A172 (cell line): ENCODE measurements around the gene AARS1. TPM values are rescaled to one million over a fixed set of nuclear protein-coding genes. Genes with fewer than 3 reads are reported as not detected.
"Not testable (repeated sequence)": the region's sequence is repeated elsewhere in the genome, so short reads cannot be mapped to it uniquely, and the experiment has no call there.

Experiments used
- DNase-seq: peaks from one replicate; pipeline ENCODE4 v3.0.0-alpha.2; 2015; ENCODE audit warnings: low spot score
- total RNA-seq: library from RNA; depleted of rRNA; stranded (reverse); fragments of >200 nt; shearing (Covaris generic); gene quantifications from 2 replicates; pipeline ENCODE4 v1.2.3, GENCODE V29; 2014; rRNA removed

Gene AARS1
- 68.0 and 74.4 TPM in 2 replicates for total RNA-seq

- peak; percentile 99 for DNase-seq
Observed at GRCh38 chr16:70289229-70290094, at the start of gene AARS1. Gene AARS1 (minus strand): TSS chr16:70289506. CDS start chr16:70282763, 6,743 bp downstream.

- DNase-seq = no peak
Observed at GRCh38 chr16:70337814-70338213, 48.5 kb upstream of the AARS1 start.

GRCh38 chr16:70332728-70333127, 43.4 kb upstream of the AARS1 start:
- DNase-seq = not testable (repeated sequence)

- no peak for DNase-seq
Observed at GRCh38 chr16:70331588-70332358, 42.5 kb upstream of the AARS1 start.

GRCh38 chr16:70331091-70331490, 41.8 kb upstream of the AARS1 start:
- DNase-seq = no peak

GRCh38 chr16:70324998-70325747, 35.9 kb upstream of the AARS1 start:
- no peak for DNase-seq

- DNase-seq = no peak
Observed at GRCh38 chr16:70320121-70320520, 30.8 kb upstream of the AARS1 start.

- not testable (repeated sequence) for DNase-seq
Observed at GRCh38 chr16:70307726-70308125, 18.4 kb upstream of the AARS1 start.

GRCh38 chr16:70306880-70307279, 17.6 kb upstream of the AARS1 start:
- DNase-seq = no peak

GRCh38 chr16:70304892-70305448, 15.7 kb upstream of the AARS1 start:
- DNase-seq = no peak

- no peak for DNase-seq
Observed at GRCh38 chr16:70302745-70303144, 13.4 kb upstream of the AARS1 start.

- DNase-seq = no peak
Observed at GRCh38 chr16:70301121-70301520, 11.8 kb upstream of the AARS1 start.

GRCh38 chr16:70298988-70299938, 10.0 kb upstream of the AARS1 start, which contains the start of gene DDX19B:
Gene DDX19B (plus strand): TSS chr16:70299186. CDS start chr16:70299298, 112 bp downstream.
- peak; percentile 45 for DNase-seq

- DNase-seq = no peak
Observed at GRCh38 chr16:70295634-70296033, 6.3 kb upstream of the AARS1 start.

- DNase-seq = no peak
Observed at GRCh38 chr16:70294385-70295025, 5.2 kb upstream of the AARS1 start.

- DNase-seq = not testable (repeated sequence)
Observed at GRCh38 chr16:70292148-70292547, 2.8 kb upstream of the AARS1 start.

GRCh38 chr16:70290949-70291519, 1.7 kb upstream of the AARS1 start:
- no peak for DNase-seq

- not testable (repeated sequence) for DNase-seq
Observed at GRCh38 chr16:70287304-70287971, 1.9 kb downstream of the AARS1 start.

GRCh38 chr16:70276392-70276791, 12.9 kb downstream of the AARS1 start:
- DNase-seq = no peak
